ENCODE data around the gene PNPLA8.

PNPLA8 gene

DNA sequence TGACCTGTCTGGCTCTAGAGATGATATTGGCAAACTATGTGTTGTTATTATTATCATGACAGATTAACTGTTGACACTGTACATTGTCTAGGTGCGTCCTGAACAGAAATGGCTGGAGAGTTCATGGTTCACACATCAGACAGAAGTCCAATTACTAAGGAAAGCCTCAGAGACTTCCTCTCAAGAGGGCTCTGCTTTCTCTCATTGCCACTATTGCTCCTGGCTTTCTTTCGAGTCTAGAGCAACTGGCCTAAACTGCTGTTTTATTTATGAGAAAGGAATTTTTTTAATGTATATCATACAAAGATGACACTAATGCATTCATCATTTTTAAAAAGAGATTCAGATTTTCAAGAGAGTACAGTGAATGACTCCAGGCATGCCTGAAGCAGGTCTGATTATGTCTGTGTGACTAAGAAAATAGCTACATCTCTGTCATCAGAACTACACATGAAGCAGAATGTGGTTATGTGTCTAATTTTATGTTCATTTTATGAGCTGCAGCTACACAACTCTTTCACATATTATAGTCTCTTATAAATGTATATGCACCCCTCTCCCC, 100.1 kb downstream of the PNPLA8 start:
- Histone ChIP-seq H3F3A (ENCODE audit: insufficient read depth) (no peaks in the 10 kb centered on the region), H3K4me3 (ENCODE audit: insufficient read depth, low read length, poor library complexity, severe bottlenecking) (no peak overlapping the region), H2AFZ (ENCODE audit: low read depth, low read length, severe bottlenecking) (no peak overlapping the region), H3K79me2 (ENCODE audit: insufficient read depth, low read length) (no peaks in the 10 kb centered on the region), H3K9me3 (ENCODE audit: insufficient read depth, low read length) (no peaks in the 10 kb centered on the region), H3K27me3 (ENCODE audit: low read length) (no peaks in the 10 kb centered on the region), H3K27ac (ENCODE audit: low read depth, low read length) (no peak overlapping the region), H4K20me1 (ENCODE audit: low read depth, low read length) (no peaks in the 10 kb centered on the region), H3K36me3 (ENCODE audit: low read length) (no peaks in the 10 kb centered on the region), H3K4me2 (ENCODE audit: low read depth, low read length, poor library complexity, severe bottlenecking) (no peak overlapping the region), H3K9ac (ENCODE audit: low read length) (no peak overlapping the region), H3K9me2 (replicated peaks; ENCODE audit: insufficient read depth, low read length) (no peaks in the 10 kb centered on the region)
- TF ChIP-seq CTCF (IDR thresholded peaks at IDR 0.05; ENCODE audit: insufficient read depth, low read length, poor library complexity, severe bottlenecking): no peak
- TF ChIP-seq EZH2phosphoT487 (conservative IDR thresholded peaks at IDR 0.05; ENCODE audit: low read length): no peak

GRCh38 chr7:108424013-108424412, 101.9 kb downstream of the PNPLA8 start:
- Histone ChIP-seq H3K9ac (ENCODE audit: low read length) (no peak overlapping the region), H3K36me3 (ENCODE audit: low read length) (no peaks in the 10 kb centered on the region), H3F3A (ENCODE audit: insufficient read depth) (no peaks in the 10 kb centered on the region), H2AFZ (ENCODE audit: low read depth, low read length, severe bottlenecking) (no peak overlapping the region), H3K9me3 (ENCODE audit: insufficient read depth, low read length) (no peaks in the 10 kb centered on the region), H3K4me2 (ENCODE audit: low read depth, low read length, poor library complexity, severe bottlenecking) (no peak overlapping the region), H3K79me2 (ENCODE audit: insufficient read depth, low read length) (no peaks in the 10 kb centered on the region), H4K20me1 (ENCODE audit: low read depth, low read length) (no peaks in the 10 kb centered on the region), H3K27ac (ENCODE audit: low read depth, low read length) (no peak overlapping the region), H3K4me3 (ENCODE audit: insufficient read depth, low read length, poor library complexity, severe bottlenecking) (no peak overlapping the region), H3K27me3 (ENCODE audit: low read length) (no peaks in the 10 kb centered on the region), H3K9me2 (replicated peaks; ENCODE audit: insufficient read depth, low read length) (no peaks in the 10 kb centered on the region)
- TF ChIP-seq EZH2phosphoT487 (conservative IDR thresholded peaks at IDR 0.05; ENCODE audit: low read length) (no peak), CTCF (IDR thresholded peaks at IDR 0.05; ENCODE audit: insufficient read depth, low read length, poor library complexity, severe bottlenecking) (no peak)

DNA sequence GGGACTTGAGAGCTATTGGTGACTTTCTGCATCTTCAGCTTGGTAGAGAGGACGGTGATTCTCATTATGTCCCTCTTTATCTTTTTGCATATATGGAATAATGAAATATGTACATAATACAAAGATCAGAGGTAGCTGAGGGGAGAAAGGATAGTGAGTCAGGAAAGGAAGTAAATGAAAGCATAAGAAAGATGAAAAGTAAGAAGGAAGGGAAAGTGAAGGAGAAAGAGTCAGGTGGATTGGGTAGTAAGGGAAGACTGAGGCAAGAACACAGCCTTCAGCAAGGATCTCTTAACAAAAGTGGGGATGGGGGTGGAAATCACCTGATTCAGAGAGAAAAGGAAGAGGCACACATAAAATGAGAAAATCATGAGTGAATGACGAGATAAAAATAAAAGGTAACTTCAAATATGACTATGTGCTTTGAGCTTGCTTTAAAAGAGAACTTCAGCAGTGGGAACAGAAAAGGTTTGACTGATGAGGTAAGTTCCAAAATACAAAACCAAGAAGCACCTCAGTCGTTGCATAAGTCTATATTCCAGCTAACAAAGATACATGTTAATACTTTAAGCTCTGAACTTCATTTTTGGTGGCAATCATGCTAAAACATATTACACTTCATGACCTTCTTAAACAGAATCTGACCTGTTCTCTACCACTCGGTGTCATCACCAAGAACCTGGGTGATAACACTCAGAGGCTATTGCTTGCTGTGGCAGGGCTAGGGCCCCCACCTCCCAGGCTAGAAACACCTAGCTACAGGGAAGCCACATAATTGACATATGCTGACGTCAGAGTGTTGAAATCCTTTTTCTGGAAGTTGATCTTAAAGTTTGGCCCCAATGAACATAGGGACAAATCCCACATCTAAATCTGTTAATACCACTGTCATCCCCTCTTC, 102.6 kb downstream of the PNPLA8 start:
- Histone ChIP-seq H3K4me2 (ENCODE audit: low read depth, low read length, poor library complexity, severe bottlenecking) (no peak overlapping the region), H3K9me3 (ENCODE audit: insufficient read depth, low read length) (no peaks in the 10 kb centered on the region), H3K36me3 (ENCODE audit: low read length) (no peaks in the 10 kb centered on the region), H4K20me1 (ENCODE audit: low read depth, low read length) (no peaks in the 10 kb centered on the region), H3K9me2 (replicated peaks; ENCODE audit: insufficient read depth, low read length) (no peaks in the 10 kb centered on the region), H3F3A (ENCODE audit: insufficient read depth) (no peaks in the 10 kb centered on the region), H3K4me3 (ENCODE audit: insufficient read depth, low read length, poor library complexity, severe bottlenecking) (no peak overlapping the region), H2AFZ (ENCODE audit: low read depth, low read length, severe bottlenecking) (no peak overlapping the region), H3K27ac (ENCODE audit: low read depth, low read length) (no peak overlapping the region), H3K9ac (ENCODE audit: low read length) (no peak overlapping the region), H3K27me3 (ENCODE audit: low read length) (no peaks in the 10 kb centered on the region), H3K79me2 (ENCODE audit: insufficient read depth, low read length) (no peaks in the 10 kb centered on the region)
- TF ChIP-seq CTCF (IDR thresholded peaks at IDR 0.05; ENCODE audit: insufficient read depth, low read length, poor library complexity, severe bottlenecking) (no peak), EZH2phosphoT487 (conservative IDR thresholded peaks at IDR 0.05; ENCODE audit: low read length) (no peak)

Data from SU-DHL-6 (cell line).